Left cardiac atrium (tissue), 4 donors: ENCODE results near the gene MDGA2. TPM values are rescaled to one million over a fixed set of nuclear protein-coding genes. Genes with fewer than 3 reads are reported as not detected.

Experiments
- ATAC-seq, 2 donors: fragments of 200-7000 bp; cut with Tn5 transposase; one replicate each; pipeline ENCODE4 v1.9.1; 2020; ENCODE audit warnings: mild to moderate bottlenecking in 2 of 2, moderate library complexity in 2 of 2
- DNase-seq: peaks from one replicate; pipeline ENCODE4 v3.0.0-alpha.2; 2020
- intact Hi-C, 2 donors: fragments of 100-400 bp; cut with DNase I; formaldehyde crosslinking; loops; one replicate each; pipeline versions ENCODE4 v1.14.1 to v1.15.1; 2022 to 2023
- total RNA-seq, 2 donors: library from RNA; stranded (reverse); fragmentation: NEBNext Ultra II Directional; extraction: Animal tissue kit (Norgen Biotek cat#: 25700); gene quantifications; one replicate each; pipeline ENCODE4 v1.2.1, GENCODE V29; 2021
- donor health status: DM: no; HTN: yes; CAD: no.
- donor health status: DM: no; HTN: yes; CAD: no; lungs with severe emphysema.
- donor health status: DM: yes; HTN: yes; CAD: no.
- donor health status: Dilated cardiomyopathy.

The MDGA2 gene
- total RNA-seq, 2 donors from 2014 or later: 0.09 TPM; not detected in 1

DNA sequence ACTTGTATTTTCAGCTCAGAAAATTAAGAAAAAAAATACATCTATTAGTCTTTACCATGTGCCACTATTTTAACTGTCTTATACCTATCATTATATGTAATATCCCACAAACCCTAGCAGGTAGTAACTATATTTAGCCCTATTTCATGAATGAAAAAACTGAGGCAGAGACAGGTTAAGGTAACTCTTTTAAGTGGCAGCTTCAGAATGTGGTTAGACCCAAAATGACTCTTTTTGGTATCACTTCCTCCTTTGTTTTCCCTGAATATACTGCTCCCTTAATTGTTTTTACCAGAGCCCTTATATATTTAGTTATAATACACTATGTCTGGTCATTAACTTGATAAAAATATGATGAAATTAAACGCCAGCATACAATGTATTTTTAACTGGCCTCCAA lies 788.3 kb downstream of the MDGA2 start:
- intact Hi-C loops: no loop called here
- DNase-seq (no peak), ATAC-seq (no peak)

- ATAC-seq (no peak), DNase-seq (no peak)
- intact Hi-C loops: no loop called here
Observed at GRCh38 chr14:46885566-46885965, 789.8 kb downstream of the MDGA2 start.

- ATAC-seq: no peak
- DNase-seq: no peak
- intact Hi-C loops: no loop called here
Observed at GRCh38 chr14:46861753-46862152, 813.7 kb downstream of the MDGA2 start.

- intact Hi-C loops: no loop called here
Observed at GRCh38 chr14:46840944-46841720, 834.3 kb downstream of the MDGA2 start.

DNA sequence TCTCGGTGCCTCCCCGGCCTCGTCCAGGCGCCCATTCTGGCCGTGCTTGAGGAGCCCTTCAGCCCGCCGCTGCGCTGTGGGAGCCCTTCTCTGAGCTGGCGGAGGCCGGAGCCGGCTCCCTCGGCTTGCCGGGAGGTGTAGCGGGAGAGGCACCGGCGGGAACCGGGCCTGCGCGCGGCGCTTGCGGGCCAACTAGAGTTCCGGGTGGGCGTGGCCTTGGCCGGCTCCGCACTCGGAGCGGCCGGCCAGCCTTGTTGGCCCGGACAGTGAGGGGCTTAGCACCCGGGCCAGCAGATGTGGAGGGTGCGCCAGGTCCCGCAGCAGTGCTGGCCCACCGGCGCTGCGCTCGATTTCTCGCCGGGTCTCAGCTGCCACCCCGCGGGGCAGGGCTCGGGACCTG lies 855.1 kb downstream of the MDGA2 start:
- intact Hi-C loops: no loop called here
- DNase-seq (no peak), ATAC-seq (no peak)

More at GRCh38 chr14:46840944-46841720, 834.3 kb downstream of the MDGA2 start:
- ATAC-seq (no peak), DNase-seq (no peak)

GRCh38 chr14:46819117-46819516 lies 856.3 kb downstream of the MDGA2 start:
- intact Hi-C loops: no loop called here
- ATAC-seq: no peak
- no peak for DNase-seq

DNA sequence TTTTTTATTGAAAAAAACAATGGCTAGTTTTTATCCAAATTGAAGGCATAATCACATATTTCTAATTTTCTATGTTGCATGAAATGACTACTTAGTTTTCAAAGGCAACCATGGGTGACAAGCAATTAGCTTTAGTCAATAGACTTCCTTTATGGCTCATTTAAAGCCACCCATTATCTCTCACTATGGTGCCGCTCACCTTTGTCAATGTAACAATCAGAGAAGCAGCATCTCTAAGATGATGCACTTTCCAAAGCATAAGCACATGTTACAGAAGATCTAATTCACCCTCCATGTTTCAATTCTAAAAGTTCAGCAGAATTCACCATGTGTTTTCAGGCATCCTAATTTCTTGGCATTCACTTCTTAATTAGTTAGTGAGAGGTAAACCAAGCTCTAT lies 857.3 kb downstream of the MDGA2 start:
- intact Hi-C loops: no loop called here
- DNase-seq (no peak), ATAC-seq (no peak)

GRCh38 chr14:46793144-46793543 lies 882.3 kb downstream of the MDGA2 start:
- intact Hi-C loops: no loop called here
- ATAC-seq (no peak), DNase-seq (no peak)
